Sigmoid colon (tissue), 4 donors: Measurements from ENCODE around the gene KAT7.

Experiments
- CTCF ChIP-seq, 4 experiments: fragments of 450-650 bp in 3 of 4; fragments of 200-600 bp in 1 of 4; IDR thresholded peaks; one replicate each; pipeline ENCODE4 v1.5.1; 2016 to 2019; ENCODE audit warnings: antibody characterized with exemption in 4 of 4, mild to moderate bottlenecking in 3 of 4, moderate library complexity in 2 of 4
- EP300 ChIP-seq, 4 donors: sonication (generic); formaldehyde crosslinking; IDR thresholded peaks; one replicate each; pipeline ENCODE4 v1.6.1; 2017; ENCODE audit warnings: antibody characterized with exemption in 4 of 4
- POLR2A ChIP-seq, 2 donors: fragments of 450-650 bp; IDR thresholded peaks; one replicate each; pipeline ENCODE4 v1.6.1; 2016; ENCODE audit warnings: antibody characterized with exemption in 2 of 2, mild to moderate bottlenecking in 2 of 2, moderate library complexity in 2 of 2
- POLR2AphosphoS5 ChIP-seq, 4 donors: sonication (generic); formaldehyde crosslinking; IDR thresholded peaks; one replicate each; pipeline ENCODE4 v1.6.1; 2017; ENCODE audit warnings: antibody characterized with exemption in 4 of 4

DNA sequence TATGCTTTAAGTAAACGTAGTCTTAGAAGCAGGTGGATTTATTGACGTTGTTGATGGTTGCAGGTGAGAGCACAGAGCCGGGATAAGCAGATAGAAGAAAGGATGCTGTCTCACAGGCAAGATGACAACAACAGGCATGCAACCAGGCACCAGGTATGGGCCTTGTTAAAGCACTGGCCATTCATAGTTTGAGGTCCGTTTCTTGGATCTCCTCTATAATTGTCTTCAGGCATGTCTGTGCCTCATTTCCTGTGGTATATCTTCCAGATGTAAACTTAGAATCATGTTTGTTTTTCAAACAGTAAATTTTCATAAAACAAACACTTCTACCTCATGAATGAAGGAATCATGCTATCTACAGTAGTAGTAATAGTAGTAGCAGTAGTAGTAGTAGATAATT is 20.6 kb downstream of the KAT7 start:
- TF ChIP-seq POLR2AphosphoS5 (IDR thresholded peaks at IDR 0.05) (no peak), CTCF (IDR thresholded peaks at IDR 0.05) (no peak), POLR2A (IDR thresholded peaks at IDR 0.05) (no peak), EP300 (IDR thresholded peaks at IDR 0.05) (no peak)
